OCI-LY3 (cell line): ENCODE results near the gene COA7.
A peak's percentile ranks its signal among the peaks of the same experiment; 100 is the strongest.

Source experiments
- H2AFZ ChIP-seq: fragments of 200-600, 300-600 bp; shearing (Covaris generic); 2 replicates; pipeline ENCODE4 v1.6.0; 2014; ENCODE audit warnings: antibody characterized with exemption, low read depth, low read length
- H3K27ac ChIP-seq: fragments of 200-600, 300-600 bp; sonication (generic); 2 replicates; pipeline ENCODE4 v1.5.1; 2014; ENCODE audit warnings: mild to moderate bottlenecking, low read length, moderate library complexity, mixed read lengths
- H3K27me3 ChIP-seq: fragments of 200-600, 300-600 bp; sonication (generic); 2 replicates; pipeline ENCODE4 v1.6.1; 2014; ENCODE audit warnings: low read depth, low read length, mixed read lengths
- H3K36me3 ChIP-seq: fragments of 200-600, 300-600 bp; sonication (generic); replicated peaks from 2 replicates; pipeline ENCODE3; 2014; ENCODE audit warnings: low read depth, low read length, mixed read lengths
- H3K4me1 ChIP-seq: fragments of 300-600, 200-600 bp; sonication (generic); 2 replicates; pipeline ENCODE4 v1.6.1; 2014; ENCODE audit warnings: low read length, mixed read lengths
- H3K4me2 ChIP-seq: fragments of 200-600, 300-600 bp; sonication (generic); 2 replicates; pipeline ENCODE4 v1.6.1; 2014; ENCODE audit warnings: low read length, mixed read lengths
- H3K4me3 ChIP-seq: fragments of 300-600, 200-600 bp; sonication (generic); 2 replicates; pipeline ENCODE4 v1.5.1; 2014; ENCODE audit warnings: antibody characterized with exemption, mild to moderate bottlenecking, low read length, moderate library complexity
- H3K79me2 ChIP-seq: fragments of 300-600, 200-600 bp; shearing (Covaris generic); 2 replicates; pipeline ENCODE4 v1.6.1; 2014; ENCODE audit warnings: mild to moderate bottlenecking, low read length, mixed read lengths
- H3K9ac ChIP-seq: fragments of 300-600, 200-600 bp; shearing (Covaris generic); 2 replicates; pipeline ENCODE4 v1.6.0; 2014; ENCODE audit warnings: mild to moderate bottlenecking, low read length, moderate library complexity
- H3K9me3 ChIP-seq: fragments of 200-600, 300-600 bp; shearing (Covaris generic); 2 replicates; pipeline ENCODE4 v1.6.1; 2014; ENCODE audit warnings: low read length, mixed read lengths; ENCODE audit not compliant: insufficient read depth
- H4K20me1 ChIP-seq: fragments of 200-600, 300-600 bp; sonication (generic); 2 replicates; pipeline ENCODE4 v1.6.1; 2016; ENCODE audit warnings: low read length, mixed read lengths; ENCODE audit not compliant: insufficient read depth
- EZH2phosphoT487 ChIP-seq: fragments of 200-600 bp; shearing (Covaris generic); IDR thresholded peaks from 2 replicates; pipeline ENCODE4 v1.6.1; 2018; ENCODE audit warnings: antibody characterized with exemption, mixed run types, low read depth
- TF ChIP-seq, protein P1 (sequence below): fragments of 200-600, 300-600 bp; sonication (generic); IDR thresholded peaks from 2 replicates; pipeline ENCODE4 v1.5.1; 2014; ENCODE audit warnings: antibody characterized with exemption, low read length, low read depth

The COA7 gene

DNA sequence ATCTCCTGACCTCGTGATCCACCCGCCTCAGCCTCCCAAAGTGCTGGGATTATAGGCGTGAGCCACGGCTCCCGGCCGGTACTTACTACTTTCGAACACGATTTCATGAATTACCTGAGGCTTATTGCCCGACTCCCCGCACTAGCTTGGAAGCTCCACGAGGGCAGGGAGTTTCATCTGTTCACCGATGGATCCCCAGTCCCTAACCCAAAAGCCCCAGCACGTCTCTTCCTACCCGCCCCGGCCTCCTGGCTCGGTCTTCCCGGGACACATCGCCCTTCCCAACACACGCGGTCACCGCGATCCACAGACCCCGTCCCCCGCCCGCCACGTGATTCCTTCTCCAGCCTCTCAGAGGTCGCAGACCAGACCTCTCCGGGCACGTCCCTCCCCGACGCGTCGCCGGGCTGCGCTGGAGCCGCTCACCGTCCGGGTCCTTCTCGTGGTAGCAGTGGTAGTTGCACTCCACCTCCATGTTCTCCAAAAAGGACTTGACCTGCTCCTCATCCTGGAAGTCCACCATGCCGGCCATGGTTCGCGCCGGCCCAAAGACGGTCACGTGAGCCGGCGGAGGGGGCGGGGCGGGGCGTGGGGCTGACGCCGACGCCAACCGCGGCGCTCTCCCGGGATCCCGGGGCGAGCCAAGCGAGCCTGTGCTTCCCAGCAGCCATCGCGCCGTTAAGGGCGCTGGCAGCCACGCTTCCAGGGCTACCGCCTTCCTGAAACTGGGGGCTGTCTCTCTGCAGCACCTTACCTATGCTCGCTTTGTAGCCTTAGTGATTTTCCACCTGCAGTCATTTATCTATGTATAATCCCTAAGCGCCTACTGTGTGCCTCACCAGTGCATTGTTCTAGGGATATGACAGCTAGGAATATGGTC, at the start of gene COA7:
Gene COA7, minus strand, starts transcription at position 553 of the 880 bp plus-strand sequence. Its CDS starts 21 bp downstream, at position 532.
- Histone ChIP-seq H3K27me3 (no peaks in the 10 kb centered on the region), H3K79me2 (peaks cover 51% of the 10 kb centered on the region), H3K4me1 (peaks cover 11% of the 10 kb centered on the region), H3K36me3 (peaks cover 10% of the 10 kb centered on the region), H3K27ac (peak within 1 kb of the TSS; percentile 34), H3K9ac (peak within 1 kb of the TSS; percentile 80), H2AFZ (peak within 1 kb of the TSS; percentile 92), H4K20me1 (no peaks in the 10 kb centered on the region), H3K4me2 (peak within 1 kb of the TSS; percentile 81), H3K4me3 (peak within 1 kb of the TSS; percentile 87), H3K9me3 (no peaks in the 10 kb centered on the region)
- no peak for TF ChIP-seq EZH2phosphoT487
- TF ChIP-seq, protein P1, sequence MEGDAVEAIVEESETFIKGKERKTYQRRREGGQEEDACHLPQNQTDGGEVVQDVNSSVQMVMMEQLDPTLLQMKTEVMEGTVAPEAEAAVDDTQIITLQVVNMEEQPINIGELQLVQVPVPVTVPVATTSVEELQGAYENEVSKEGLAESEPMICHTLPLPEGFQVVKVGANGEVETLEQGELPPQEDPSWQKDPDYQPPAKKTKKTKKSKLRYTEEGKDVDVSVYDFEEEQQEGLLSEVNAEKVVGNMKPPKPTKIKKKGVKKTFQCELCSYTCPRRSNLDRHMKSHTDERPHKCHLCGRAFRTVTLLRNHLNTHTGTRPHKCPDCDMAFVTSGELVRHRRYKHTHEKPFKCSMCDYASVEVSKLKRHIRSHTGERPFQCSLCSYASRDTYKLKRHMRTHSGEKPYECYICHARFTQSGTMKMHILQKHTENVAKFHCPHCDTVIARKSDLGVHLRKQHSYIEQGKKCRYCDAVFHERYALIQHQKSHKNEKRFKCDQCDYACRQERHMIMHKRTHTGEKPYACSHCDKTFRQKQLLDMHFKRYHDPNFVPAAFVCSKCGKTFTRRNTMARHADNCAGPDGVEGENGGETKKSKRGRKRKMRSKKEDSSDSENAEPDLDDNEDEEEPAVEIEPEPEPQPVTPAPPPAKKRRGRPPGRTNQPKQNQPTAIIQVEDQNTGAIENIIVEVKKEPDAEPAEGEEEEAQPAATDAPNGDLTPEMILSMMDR: no peak

DNA sequence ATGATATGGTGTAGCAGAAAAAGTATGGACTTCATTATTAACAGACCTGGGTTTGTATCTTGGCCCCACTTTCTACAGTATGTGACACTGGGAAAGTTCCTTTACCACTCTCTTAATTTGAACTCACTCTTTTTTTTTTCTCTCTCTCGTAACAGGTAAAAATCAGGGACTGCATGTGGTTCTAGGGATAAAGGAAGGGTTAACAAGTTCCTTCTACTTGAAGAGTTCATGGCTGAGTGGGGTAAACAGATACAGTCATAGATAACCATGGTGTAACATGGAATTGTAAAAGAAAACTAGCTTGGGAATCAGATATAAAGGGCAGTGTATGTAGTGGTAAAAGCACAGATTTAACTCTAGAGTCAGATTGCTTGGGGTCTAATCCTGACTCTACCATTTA, 49.3 kb upstream of the COA7 start:
- Histone ChIP-seq H3K27ac (no peak overlapping the region), H4K20me1 (no peaks in the 10 kb centered on the region), H3K79me2 (no peaks in the 10 kb centered on the region), H3K27me3 (no peaks in the 10 kb centered on the region), H3K9me3 (no peaks in the 10 kb centered on the region), H3K4me2 (no peak overlapping the region), H3K4me3 (no peak overlapping the region), H3K9ac (no peak overlapping the region), H3K4me1 (no peaks in the 10 kb centered on the region), H2AFZ (no peak overlapping the region), H3K36me3 (no peaks in the 10 kb centered on the region)
- no peak for TF ChIP-seq EZH2phosphoT487
- TF ChIP-seq, protein P1: no peak

- no peaks in the 10 kb centered on the region for H3K9me3 ChIP-seq
- no peak overlapping the region for H3K27ac ChIP-seq
- no peaks in the 10 kb centered on the region for H3K4me1 ChIP-seq
- no peak overlapping the region for H3K4me2 ChIP-seq
- no peaks in the 10 kb centered on the region for H4K20me1 ChIP-seq
- H3K79me2 ChIP-seq: no peaks in the 10 kb centered on the region
- no peak overlapping the region for H3K9ac ChIP-seq
- no peak overlapping the region for H2AFZ ChIP-seq
- TF ChIP-seq, protein P1: no peak
- TF ChIP-seq EZH2phosphoT487: no peak
- no peak overlapping the region for H3K4me3 ChIP-seq
- no peaks in the 10 kb centered on the region for H3K27me3 ChIP-seq
- no peaks in the 10 kb centered on the region for H3K36me3 ChIP-seq
Measured at GRCh38 chr1:52746189-52746588, 48.0 kb upstream of the COA7 start.

- Histone ChIP-seq H3K79me2 (0 out of 2 replicates have a peak, but pooled peaks cover 3% of the 10 kb centered on the region), H4K20me1 (no peaks in the 10 kb centered on the region), H3K4me1 (no peaks in the 10 kb centered on the region), H2AFZ (no peak overlapping the region), H3K9ac (no peak overlapping the region), H3K4me3 (no peak overlapping the region), H3K36me3 (no peaks in the 10 kb centered on the region), H3K27ac (no peak overlapping the region), H3K4me2 (no peak overlapping the region), H3K27me3 (no peaks in the 10 kb centered on the region), H3K9me3 (no peaks in the 10 kb centered on the region)
- TF ChIP-seq EZH2phosphoT487: no peak
- TF ChIP-seq, protein P1: no peak
Measured at GRCh38 chr1:52741259-52741658, 43.1 kb upstream of the COA7 start.
